Uterus (tissue), 4 donors: ENCODE data around the gene SIKE1. TPM values are rescaled to one million over a fixed set of nuclear protein-coding genes. Genes with fewer than 3 reads are reported as not detected.
"Not testable (repeated sequence)": the region's sequence is repeated elsewhere in the genome, so short reads cannot be mapped to it uniquely, and the experiment has no call there.

Experiments
- DNase-seq, 2 donors: peaks; one replicate each; pipeline ENCODE4 v3.0.0-alpha.2; 2019 to 2020
- H3K27ac ChIP-seq, 2 donors: fragments of 200-600 bp; sonication (generic); 1 replicate in 1 of 2; 2 replicates in 1 of 2; pipeline ENCODE4 v1.5.1; 2016 to 2018
- H3K27me3 ChIP-seq, 2 donors: fragments of 200-600 bp; sonication (generic); one replicate each; pipeline ENCODE4 v1.5.1; 2018 to 2019; ENCODE audit warnings: control low read depth in 1 of 2
- H3K36me3 ChIP-seq, 2 donors: fragments of 200-600 bp; sonication (generic); one replicate each; pipeline ENCODE4 v1.5.1; 2019; ENCODE audit warnings: control low read depth in 1 of 2
- H3K4me1 ChIP-seq, 2 donors: fragments of 200-600 bp; sonication (generic); one replicate each; pipeline ENCODE4 v1.5.1; 2018 to 2019; ENCODE audit warnings: control low read depth in 1 of 2
- H3K4me3 ChIP-seq, 2 donors: fragments of 200-600 bp; sonication (generic); 1 replicate in 1 of 2; 2 replicates in 1 of 2; pipeline ENCODE4 v1.5.1; 2018 to 2019; ENCODE audit warnings: mild to moderate bottlenecking in 1 of 2
- H3K9me3 ChIP-seq, 2 donors: fragments of 200-600 bp; sonication (generic); one replicate each; pipeline ENCODE4 v1.5.1; 2019; ENCODE audit warnings: control low read depth in 1 of 2
- CTCF ChIP-seq, 4 experiments: fragments of 200-600 bp in 2 of 4; fragments of 450-650 bp in 2 of 4; sonication (generic) in 2 of 4; IDR thresholded peaks; one replicate each; pipeline ENCODE4 v1.5.1; 2016 to 2019; ENCODE audit warnings: antibody characterized with exemption in 4 of 4, mild to moderate bottlenecking in 2 of 4, moderate library complexity in 1 of 4
- POLR2A ChIP-seq, 2 donors: fragments of 450-650 bp; IDR thresholded peaks; one replicate each; pipeline ENCODE4 v1.6.1; 2016; ENCODE audit warnings: antibody characterized with exemption in 2 of 2, mild to moderate bottlenecking in 1 of 2, moderate library complexity in 1 of 2
- intact Hi-C: fragments of 100-400 bp; cut with DNase I; formaldehyde crosslinking; loops from one replicate; pipeline ENCODE4 v1.15.1; 2023; ENCODE audit warnings: low total_unique reads
- total RNA-seq, 4 donors: library from RNA; depleted of rRNA in 3 of 4; stranded (reverse); fragments of >200 nt in 3 of 4; gene quantifications; one replicate each; pipeline versions ENCODE4 v1.1.0 to v1.2.4, GENCODE V29; 2014 to 2023
- donor health status: DM: yes; HTN: yes; CAD: no.

Gene SIKE1
- total RNA-seq, 4 donors from 2014 or later: 12.8 to 114 (median 37.0) TPM

DNA sequence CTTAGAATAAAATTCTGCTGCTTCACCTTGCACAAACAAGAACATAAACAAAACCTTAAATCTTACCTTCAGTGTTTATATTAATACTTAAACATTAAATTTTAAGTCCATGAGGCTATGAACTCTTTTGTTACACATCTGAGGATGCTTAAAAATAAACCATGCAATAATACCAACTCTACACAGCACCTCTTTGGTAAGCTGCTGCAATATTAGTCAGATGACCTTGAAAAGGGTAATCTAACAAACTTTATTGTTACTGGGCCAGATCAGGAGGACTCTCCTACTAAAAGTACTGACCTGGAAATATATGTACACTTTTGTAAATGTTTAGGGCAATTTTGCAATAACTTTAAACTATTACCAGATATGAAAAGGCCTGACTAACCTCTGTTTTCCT is 763 bp downstream of the SIKE1 start:
- TF ChIP-seq CTCF (IDR thresholded peaks at IDR 0.05) (no peak), POLR2A (IDR thresholded peaks at IDR 0.05) (no peak)
- H3K36me3 ChIP-seq: no peaks in the 10 kb centered on the region
- peak overlapping the region; percentile 64 to 66 for H3K4me3 ChIP-seq
- no peak for DNase-seq
- intact Hi-C loops: no loop called here
- H3K27ac ChIP-seq: peak overlapping the region; percentile 79 to 86
- no peaks in the 10 kb centered on the region for H3K27me3 ChIP-seq
- no peaks in the 10 kb centered on the region for H3K9me3 ChIP-seq
- H3K4me1 ChIP-seq: peaks cover 0 to 4% of the 10 kb centered on the region in 2 donors

DNA sequence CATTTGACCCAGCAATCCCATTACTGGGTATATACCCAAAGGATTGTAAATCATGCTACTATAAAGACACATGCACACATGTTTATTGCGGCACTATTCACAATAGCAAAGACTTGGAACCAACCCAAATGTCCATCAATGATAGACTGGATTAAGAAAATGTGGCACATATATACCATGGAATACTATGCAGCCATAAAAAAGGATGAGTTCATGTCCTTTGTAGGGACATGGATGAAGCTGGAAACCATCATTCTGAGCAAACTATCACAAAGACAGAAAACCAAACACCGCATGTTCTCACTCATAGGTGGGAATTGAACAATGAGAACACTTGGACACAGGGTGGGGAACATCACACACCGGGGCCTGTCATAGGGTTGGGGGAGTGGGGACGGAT is 3.8 kb downstream of the SIKE1 start:
- H3K36me3 ChIP-seq, H3K4me3 ChIP-seq, H3K9me3 ChIP-seq, H3K27me3 ChIP-seq, H3K27ac ChIP-seq, H3K4me1 ChIP-seq, intact Hi-C loops, DNase-seq: not testable (repeated sequence)

GRCh38 chr1:114771992-114772391 is 8.5 kb downstream of the SIKE1 start:
- no peak overlapping the region for H3K27ac ChIP-seq
- no peak for DNase-seq
- intact Hi-C loops: no loop called here
- H3K4me3 ChIP-seq: no peak overlapping the region
- no peaks in the 10 kb centered on the region for H3K36me3 ChIP-seq
- H3K27me3 ChIP-seq: no peaks in the 10 kb centered on the region
- TF ChIP-seq POLR2A (IDR thresholded peaks at IDR 0.05) (no peak), CTCF (IDR thresholded peaks at IDR 0.05) (no peak)
- H3K9me3 ChIP-seq: no peaks in the 10 kb centered on the region
- no peaks in the 10 kb centered on the region for H3K4me1 ChIP-seq

- Histone ChIP-seq H3K4me1 (no peaks in the 10 kb centered on the region), H3K27ac (no peak overlapping the region), H3K4me3 (no peak overlapping the region), H3K27me3 (no peaks in the 10 kb centered on the region), H3K36me3 (no peaks in the 10 kb centered on the region), H3K9me3 (no peaks in the 10 kb centered on the region)
- DNase-seq: no peak
- intact Hi-C loops: no loop called here
- TF ChIP-seq POLR2A (IDR thresholded peaks at IDR 0.05) (no peak), CTCF (IDR thresholded peaks at IDR 0.05) (no peak)
Measured at GRCh38 chr1:114770989-114771388, 9.5 kb downstream of the SIKE1 start.

GRCh38 chr1:114764689-114765088 is 15.8 kb downstream of the SIKE1 start:
- Histone ChIP-seq H3K4me3 (no peak overlapping the region), H3K36me3 (no peaks in the 10 kb centered on the region), H3K9me3 (no peaks in the 10 kb centered on the region), H3K27ac (no peak overlapping the region), H3K27me3 (no peaks in the 10 kb centered on the region), H3K4me1 (no peaks in the 10 kb centered on the region)
- no peak for TF ChIP-seq POLR2A (IDR thresholded peaks at IDR 0.05)
- TF ChIP-seq CTCF (IDR thresholded peaks at IDR 0.05): no peak
- DNase-seq: no peak
- intact Hi-C loops: no loop called here

- Histone ChIP-seq H3K4me3 (peak overlapping the region; percentile 96 to 97), H3K27ac (peak overlapping the region; percentile 99), H3K27me3 (no peaks in the 10 kb centered on the region), H3K36me3 (no peaks in the 10 kb centered on the region), H3K4me1 (peaks cover 9 to 14% of the 10 kb centered on the region in 2 donors), H3K9me3 (no peaks in the 10 kb centered on the region)
- no peak for DNase-seq
- intact Hi-C loops: loop anchor here (5.0 kb wide), 1 partner anchor 246 kb away; the partner anchor contains the start of gene TRIM33
- TF ChIP-seq POLR2A (IDR thresholded peaks at IDR 0.05) (no peak), CTCF (IDR thresholded peaks at IDR 0.05) (no peak)
Measured at GRCh38 chr1:114758256-114758832, 22.1 kb downstream of the SIKE1 start.
